RWPE2 (cell line): Measurements from ENCODE around the gene ARHGAP8.
"Not testable (repeated sequence)": the region's sequence is repeated elsewhere in the genome, so short reads cannot be mapped to it uniquely, and the experiment has no call there.

Source experiments
- ATAC-seq: fragments of 200-7000 bp; cut with Tn5 transposase; 3 replicates; pipeline ENCODE4 v1.9.1; 2021; ENCODE audit warnings: low read depth
- DNase-seq: peaks from one replicate; pipeline ENCODE4 v3.0.0-alpha.2; 2020; ENCODE audit warnings: low spot score
- H3K27ac ChIP-seq: fragments of 450-650 bp; 2 replicates; pipeline ENCODE4 v1.5.1; 2017; ENCODE audit warnings: mild to moderate bottlenecking; ENCODE audit not compliant: poor library complexity, severe bottlenecking
- H3K27me3 ChIP-seq: fragments of 250-450 bp; sonication (Bioruptor Pico); 2 replicates; pipeline ENCODE4 v1.5.1; 2021; ENCODE audit warnings: mild to moderate bottlenecking, moderate library complexity; ENCODE audit not compliant: insufficient read depth, poor library complexity, severe bottlenecking
- H3K36me3 ChIP-seq: fragments of 250-450 bp; sonication (Bioruptor Pico); 2 replicates; pipeline ENCODE4 v1.5.1; 2020; ENCODE audit warnings: low read depth, mild to moderate bottlenecking, moderate library complexity
- H3K4me1 ChIP-seq: fragments of 250-450 bp; sonication (Bioruptor Pico); 2 replicates; pipeline ENCODE4 v1.5.1; 2021; ENCODE audit warnings: mild to moderate bottlenecking, moderate library complexity; ENCODE audit not compliant: insufficient read depth, poor library complexity, severe bottlenecking
- H3K4me3 ChIP-seq: fragments of 250-450 bp; sonication (Bioruptor Pico); 2 replicates; pipeline ENCODE4 v1.5.1; 2021; ENCODE audit warnings: mild to moderate bottlenecking, moderate library complexity; ENCODE audit not compliant: severe bottlenecking
- H3K9me3 ChIP-seq: fragments of 250-450 bp; sonication (Bioruptor Pico); 2 replicates; pipeline ENCODE4 v1.5.1; 2021; ENCODE audit warnings: mild to moderate bottlenecking, moderate library complexity; ENCODE audit not compliant: severe bottlenecking
- CTCF ChIP-seq: fragments of 450-650 bp; IDR thresholded peaks from one replicate; pipeline ENCODE4 v1.5.1; 2017; ENCODE audit warnings: mild to moderate bottlenecking, moderate library complexity; ENCODE audit not compliant: poor library complexity, severe bottlenecking

Gene ARHGAP8

DNA sequence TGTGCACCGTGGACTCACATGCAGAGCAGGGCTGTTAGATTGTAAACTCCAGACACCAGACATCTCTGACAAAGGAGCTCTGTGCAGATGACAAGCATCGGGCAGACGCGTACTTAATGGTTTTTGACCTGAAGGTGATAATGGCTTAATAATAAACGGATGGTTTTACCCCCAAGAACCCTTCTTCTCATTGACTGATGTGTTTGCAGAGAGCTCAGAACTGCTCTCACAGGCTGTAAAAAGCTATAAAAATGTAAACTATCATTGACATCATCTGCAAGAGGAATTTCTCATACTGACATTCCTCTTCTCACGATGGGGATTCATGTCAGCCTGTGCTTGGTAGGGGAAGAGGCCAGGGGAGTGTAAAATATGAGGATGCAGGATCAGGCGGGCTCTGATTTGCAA is 8.6 kb upstream of the ARHGAP8 start:
- Histone ChIP-seq H3K9me3 (no peaks in the 10 kb centered on the region), H3K36me3 (no peaks in the 10 kb centered on the region), H3K4me3 (no peak overlapping the region), H3K4me1 (peaks cover 6% of the 10 kb centered on the region), H3K27me3 (no peaks in the 10 kb centered on the region), H3K27ac (no peak overlapping the region)
- no peak for ATAC-seq
- no peak for DNase-seq
- TF ChIP-seq CTCF: no peak

DNA sequence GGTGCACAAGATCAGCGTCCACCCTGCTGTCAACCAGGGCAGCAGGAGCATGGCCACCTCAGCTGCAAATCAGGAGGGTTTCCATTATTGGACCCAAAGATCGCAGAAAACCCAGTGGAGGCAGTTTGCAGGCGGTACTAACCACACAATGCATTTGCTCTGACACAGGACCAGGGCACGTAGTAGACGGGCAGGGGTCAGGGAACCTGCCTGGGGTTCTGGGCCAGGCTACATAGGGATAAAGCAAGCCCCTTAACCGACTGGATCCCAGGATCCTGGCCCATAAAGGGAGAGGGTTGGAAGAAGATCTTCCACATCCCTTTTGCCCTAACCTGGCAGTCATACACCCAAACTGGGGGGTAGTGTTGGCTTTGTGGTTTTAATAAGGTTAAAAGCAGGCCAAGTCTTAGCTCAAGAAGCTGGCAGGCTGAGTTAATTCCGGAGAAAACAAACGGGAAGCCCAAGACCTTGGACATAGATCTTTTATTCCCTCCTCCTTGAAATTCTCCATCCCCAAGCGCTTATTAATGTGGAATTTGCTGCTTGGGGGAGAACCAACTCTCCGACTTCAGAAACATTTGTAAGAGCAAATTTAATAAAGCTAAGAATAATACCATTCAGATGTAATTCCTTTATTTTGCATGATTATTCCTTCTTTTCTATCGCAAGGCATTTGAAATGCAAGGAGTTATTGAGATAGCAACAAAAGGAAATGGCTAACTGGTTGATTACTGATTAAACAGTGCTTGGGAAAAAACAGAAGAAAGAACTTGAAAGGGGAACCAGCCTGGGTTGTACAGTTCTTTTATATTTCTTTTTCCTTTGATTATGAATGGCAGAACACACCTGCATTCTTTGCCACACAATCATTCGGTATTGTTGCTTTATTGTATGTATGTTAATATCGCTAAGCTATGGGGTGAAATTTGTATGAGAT is 6.3 kb upstream of the ARHGAP8 start:
- no peak for TF ChIP-seq CTCF
- H3K27me3 ChIP-seq: no peaks in the 10 kb centered on the region
- DNase-seq (no peak), ATAC-seq (no peak)
- H3K4me3 ChIP-seq: no peak overlapping the region
- H3K9me3 ChIP-seq: no peaks in the 10 kb centered on the region
- no peaks in the 10 kb centered on the region for H3K4me1 ChIP-seq
- no peak overlapping the region for H3K27ac ChIP-seq
- H3K36me3 ChIP-seq: no peaks in the 10 kb centered on the region

DNA sequence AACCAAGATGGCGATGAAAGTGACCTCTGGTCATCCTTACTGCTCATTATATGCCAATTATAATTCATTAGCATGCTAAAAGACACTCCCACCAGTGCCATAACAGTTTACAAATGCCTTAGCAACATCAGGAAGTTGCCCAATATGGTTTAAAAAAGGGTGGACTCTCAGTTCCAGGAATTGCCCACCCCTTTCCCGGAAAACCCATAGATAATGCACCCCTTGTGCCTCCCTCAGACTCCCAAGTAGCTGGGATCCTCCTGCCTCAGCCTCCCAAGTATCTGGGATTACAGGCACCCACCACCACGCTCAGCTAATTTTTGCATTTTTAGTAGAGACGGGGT is 4.6 kb upstream of the ARHGAP8 start:
- H3K4me3 ChIP-seq, H3K9me3 ChIP-seq, ATAC-seq, H3K27ac ChIP-seq, H3K36me3 ChIP-seq, DNase-seq, H3K27me3 ChIP-seq, H3K4me1 ChIP-seq: not testable (repeated sequence)

DNA sequence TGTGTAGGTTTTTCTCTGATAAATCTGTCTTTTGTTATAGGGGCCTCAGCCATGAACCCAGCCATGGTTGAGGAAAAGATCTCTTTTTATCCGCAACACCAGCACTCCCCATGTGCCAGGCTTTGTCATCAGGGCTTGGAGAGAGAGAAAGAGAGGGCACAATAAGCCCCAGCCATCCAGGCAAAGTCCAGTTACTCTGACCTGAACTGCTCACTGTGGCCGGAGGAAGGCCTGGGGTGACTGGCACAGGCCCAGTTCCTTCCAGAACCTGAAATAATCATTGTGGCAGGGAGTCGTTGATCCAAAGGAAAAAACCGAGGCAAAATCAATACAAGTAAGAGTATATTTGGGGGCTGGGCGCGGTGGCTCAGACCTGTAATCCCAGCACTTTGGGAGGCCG is 3.9 kb upstream of the ARHGAP8 start:
- no peaks in the 10 kb centered on the region for H3K9me3 ChIP-seq
- no peak overlapping the region for H3K4me3 ChIP-seq
- no peak overlapping the region for H3K27ac ChIP-seq
- no peak for DNase-seq
- TF ChIP-seq CTCF: no peak
- no peaks in the 10 kb centered on the region for H3K36me3 ChIP-seq
- no peaks in the 10 kb centered on the region for H3K27me3 ChIP-seq
- no peak for ATAC-seq
- H3K4me1 ChIP-seq: peaks cover under 1% of the 10 kb centered on the region

GRCh38 chr22:44750481-44750880 is 1.9 kb upstream of the ARHGAP8 start:
- DNase-seq: no peak
- H3K27me3 ChIP-seq: no peaks in the 10 kb centered on the region
- no peak overlapping the region for H3K4me3 ChIP-seq
- no peaks in the 10 kb centered on the region for H3K36me3 ChIP-seq
- H3K4me1 ChIP-seq: peaks cover 18% of the 10 kb centered on the region
- H3K9me3 ChIP-seq: no peaks in the 10 kb centered on the region
- no peak for ATAC-seq
- no peak overlapping the region for H3K27ac ChIP-seq
- no peak for TF ChIP-seq CTCF
